GM19452 (cell line): ENCODE data around the gene IQCM.
"Not testable (repeated sequence)": the region's sequence is repeated elsewhere in the genome, so short reads cannot be mapped to it uniquely, and the experiment has no call there.

Experiments
- ATAC-seq: cut with Tn5 transposase; IDR thresholded peaks from one replicate; pipeline ENCODE4 v1.9.1; 2021; ENCODE audit not compliant: unreplicated experiment

The IQCM gene

DNA sequence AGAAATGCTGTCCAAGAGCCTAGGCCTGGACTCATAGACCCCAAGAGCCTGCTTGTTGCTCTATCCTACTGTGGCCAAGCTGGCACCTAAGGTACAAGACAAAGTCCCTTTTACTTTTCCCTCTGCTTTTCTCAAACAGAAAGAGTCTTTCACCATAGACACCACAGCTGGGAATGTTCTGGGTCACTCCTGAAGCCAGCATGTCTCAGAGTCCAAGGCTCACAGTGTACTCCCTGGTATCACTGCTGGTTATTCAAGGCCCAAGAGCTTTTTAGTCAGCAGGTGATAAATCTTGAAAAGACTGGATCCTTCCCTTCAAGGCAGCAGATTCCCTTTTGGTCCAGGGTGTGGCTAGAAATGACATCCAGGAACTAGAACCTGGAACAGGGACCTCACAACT, 328.8 kb downstream of the IQCM start:
- ATAC-seq, result no peak

DNA sequence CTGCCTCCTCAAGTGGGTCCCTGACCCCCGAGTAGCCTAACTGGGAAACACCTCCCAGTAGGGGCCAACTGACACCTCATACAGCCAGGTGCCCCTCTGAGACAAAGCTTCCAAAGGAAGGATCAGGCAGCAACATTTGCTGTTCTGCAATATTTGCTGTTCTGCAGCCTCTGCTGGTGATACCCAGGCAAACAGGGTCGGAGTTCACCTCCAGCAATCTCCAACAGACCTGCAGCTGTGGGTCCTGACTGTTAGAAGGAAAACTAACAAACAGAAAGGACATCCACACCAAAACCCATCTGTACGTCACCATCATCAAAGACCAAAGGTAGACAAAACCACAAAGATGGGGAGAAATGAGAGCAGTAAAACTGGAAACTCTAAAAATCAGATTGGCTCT, 347.0 kb downstream of the IQCM start:
- ATAC-seq, result not testable (repeated sequence)

DNA sequence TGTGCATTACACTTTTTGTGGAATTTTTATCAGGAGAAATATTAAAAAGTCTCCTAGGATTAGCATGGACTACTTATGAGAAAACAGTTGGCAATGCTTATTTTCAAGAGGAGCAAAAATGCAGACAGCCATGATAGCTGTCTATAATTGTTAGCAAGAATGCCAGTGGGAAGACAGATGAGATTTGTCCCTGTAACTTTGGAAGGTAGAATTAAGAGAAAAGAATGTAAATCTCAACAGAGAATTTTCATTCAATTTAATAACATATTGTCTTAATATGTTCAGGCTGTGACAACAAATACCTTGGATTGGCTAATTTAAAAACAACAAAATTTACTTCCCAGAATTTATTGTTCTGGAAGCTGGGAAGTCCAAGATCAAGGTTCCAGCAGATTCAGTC, 349.2 kb downstream of the IQCM start:
- no peak for ATAC-seq

DNA sequence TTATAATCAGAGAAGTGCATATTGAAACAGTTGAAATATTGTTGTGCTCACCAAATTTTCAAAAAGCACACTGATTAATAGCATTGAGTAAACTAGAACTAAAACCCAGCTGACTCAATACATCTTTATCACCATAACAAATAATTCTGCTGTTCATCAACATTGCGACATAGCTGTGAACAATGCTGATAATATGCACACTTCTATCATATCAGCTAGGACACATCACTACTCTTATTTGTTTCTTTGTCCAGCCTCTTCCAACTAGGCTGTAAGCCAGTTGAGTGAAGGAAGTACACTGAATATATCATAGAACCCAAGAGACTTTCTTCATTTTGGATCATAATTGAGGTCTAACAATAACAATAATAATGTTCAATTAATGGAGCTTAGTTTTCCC, 349.7 kb downstream of the IQCM start:
- no peak for ATAC-seq

DNA sequence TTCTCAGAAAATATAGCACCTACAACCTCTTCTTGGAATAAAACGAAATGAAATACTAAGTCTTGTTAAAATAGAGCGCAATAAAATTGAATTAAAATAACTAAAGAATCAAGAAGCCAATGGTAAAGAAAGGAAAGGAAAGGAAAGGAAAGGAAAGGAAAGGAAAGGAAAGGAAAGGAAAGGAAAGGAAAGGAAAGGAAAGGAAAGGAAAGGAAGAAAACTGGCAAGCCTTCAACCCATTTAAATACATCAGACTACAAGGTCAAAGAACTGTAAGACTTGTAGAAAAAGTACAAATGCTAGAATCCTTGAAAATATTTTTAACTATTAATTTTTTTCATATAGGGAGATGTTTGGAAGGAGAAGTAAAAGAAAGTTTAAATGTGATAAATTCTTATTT, 372.1 kb downstream of the IQCM start:
- ATAC-seq, result no peak

DNA sequence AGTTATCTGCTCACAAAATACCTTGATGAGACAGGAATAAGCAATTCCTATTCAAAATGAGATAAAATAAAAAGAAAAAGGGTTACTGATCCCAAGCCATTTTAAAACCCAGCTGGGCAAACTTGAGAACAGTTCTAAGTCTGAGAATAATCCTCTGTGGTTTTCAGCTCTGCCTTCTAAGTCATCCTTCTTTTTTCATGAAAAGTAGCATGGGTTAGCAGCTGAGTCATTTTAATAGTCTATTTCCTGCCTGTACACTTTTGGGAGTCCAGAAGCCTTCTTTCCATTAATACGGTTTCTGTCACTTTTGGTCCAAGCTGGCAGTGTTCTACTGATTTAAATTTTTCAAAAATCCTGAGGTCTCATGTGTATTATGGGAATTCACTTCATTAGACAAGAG, 374.3 kb downstream of the IQCM start:
- ATAC-seq, result no peak

DNA sequence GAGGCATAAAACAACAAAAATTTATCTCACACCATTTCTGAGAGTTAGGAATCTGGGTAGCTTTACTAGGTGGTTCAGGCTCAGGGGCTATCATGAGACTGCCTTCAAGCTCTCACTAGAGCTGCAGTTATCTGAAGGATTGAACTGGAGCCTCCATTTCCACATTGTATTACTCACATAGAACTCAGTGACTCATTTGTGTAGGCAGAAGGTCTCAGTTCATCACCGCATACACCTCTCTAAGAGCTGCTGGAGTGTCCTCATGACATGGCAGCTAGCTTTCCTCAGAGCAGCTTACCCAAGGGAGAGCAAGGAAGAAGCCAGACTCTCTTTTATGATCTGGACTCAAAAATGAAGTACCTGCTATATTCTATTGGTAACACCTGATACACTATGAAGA, 389.2 kb downstream of the IQCM start:
- ATAC-seq, result no peak

DNA sequence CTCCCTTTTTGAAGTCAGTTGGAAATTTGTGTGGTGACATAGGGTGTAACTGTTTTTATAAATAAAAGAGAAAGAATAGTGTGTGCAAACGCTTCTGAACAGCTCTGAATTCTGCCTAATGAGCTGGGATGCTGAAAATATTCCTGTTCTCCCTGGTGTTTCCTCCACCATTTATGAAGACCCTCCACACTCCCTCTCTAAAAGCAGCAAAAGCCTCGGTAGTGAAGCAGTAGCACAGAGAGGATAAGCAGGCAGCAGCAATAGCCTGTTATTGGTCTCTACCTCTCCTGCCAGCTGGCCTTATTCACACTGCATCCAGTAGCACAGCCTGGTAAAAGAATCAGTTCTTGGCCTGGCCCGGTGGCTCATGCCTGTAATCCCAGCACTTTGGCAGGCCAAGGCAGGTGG, 406.1 kb downstream of the IQCM start:
- no peak for ATAC-seq

DNA sequence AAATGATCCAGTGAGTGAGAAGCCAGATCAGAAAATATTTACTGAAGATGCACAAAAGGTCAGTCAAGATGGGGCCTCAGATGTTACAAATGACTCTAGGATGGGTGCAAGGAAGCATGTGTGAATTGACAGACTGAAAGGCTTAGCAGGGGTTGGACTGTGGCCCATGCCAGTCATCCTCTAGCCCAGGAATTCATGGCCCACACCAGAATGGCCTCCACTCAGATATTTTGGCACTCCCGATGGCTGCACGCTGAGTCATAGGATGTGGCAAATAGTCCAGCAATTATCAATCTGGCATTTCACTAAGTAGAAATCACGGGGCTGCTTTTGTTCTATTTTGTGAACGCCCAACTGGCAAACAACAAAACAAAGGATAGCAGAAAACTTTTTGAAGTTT, 406.5 kb downstream of the IQCM start:
- no peak for ATAC-seq

DNA sequence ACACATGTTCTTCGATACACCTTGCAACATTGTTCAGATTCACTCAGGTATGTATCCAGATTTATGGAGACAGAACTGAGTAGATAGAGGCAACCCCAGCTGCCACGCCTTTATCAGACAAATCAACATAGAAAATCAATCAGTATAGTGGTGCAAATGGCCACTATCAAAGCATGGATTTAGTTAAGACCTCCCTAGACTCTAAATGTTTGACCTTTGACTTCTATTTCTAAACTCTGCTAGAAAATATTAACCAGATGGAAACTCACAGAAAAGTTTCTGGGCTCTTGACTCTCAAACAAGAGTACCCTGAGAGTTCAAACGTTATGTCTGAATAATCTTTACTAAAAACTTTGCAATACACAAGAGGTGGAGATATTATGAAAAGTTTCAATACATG, 411.5 kb downstream of the IQCM start:
- ATAC-seq, result no peak

DNA sequence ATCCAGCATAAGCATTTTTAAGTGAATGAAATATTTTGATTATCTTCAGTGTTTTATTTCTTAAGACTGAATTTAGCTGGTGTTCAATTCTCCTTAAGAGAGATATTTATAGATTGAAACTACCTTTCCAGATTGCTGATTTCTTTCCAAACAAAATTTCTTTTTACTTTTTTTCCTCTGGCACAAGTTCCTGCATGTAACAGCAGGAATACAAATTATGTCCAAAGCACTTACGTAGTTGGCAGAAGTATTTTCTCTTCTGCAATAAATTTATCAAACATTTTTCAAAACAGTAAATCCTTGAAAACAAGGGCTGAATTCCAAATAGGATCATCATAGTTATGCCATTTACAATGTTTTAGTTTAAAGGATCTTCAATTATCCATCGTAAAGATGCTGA, 412.6 kb downstream of the IQCM start:
- no peak for ATAC-seq

DNA sequence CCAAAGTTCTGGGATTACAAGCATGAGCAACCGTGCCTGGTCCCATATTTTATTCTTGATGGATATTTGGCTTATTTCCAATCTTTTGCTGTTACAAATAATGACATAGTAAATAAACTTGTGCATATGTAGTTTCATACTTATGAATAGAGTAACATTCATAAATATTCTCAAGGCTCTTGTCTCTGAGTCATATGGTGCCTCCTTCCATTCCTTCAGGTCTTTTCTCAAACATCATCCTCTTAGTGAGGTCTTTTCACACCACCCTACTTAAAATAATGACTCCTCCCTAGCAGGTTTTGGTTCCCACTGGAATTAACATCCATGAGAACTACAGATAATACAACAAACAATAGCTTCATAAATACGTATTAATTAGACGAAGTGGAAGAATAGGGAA, 416.6 kb downstream of the IQCM start:
- no peak for ATAC-seq

DNA sequence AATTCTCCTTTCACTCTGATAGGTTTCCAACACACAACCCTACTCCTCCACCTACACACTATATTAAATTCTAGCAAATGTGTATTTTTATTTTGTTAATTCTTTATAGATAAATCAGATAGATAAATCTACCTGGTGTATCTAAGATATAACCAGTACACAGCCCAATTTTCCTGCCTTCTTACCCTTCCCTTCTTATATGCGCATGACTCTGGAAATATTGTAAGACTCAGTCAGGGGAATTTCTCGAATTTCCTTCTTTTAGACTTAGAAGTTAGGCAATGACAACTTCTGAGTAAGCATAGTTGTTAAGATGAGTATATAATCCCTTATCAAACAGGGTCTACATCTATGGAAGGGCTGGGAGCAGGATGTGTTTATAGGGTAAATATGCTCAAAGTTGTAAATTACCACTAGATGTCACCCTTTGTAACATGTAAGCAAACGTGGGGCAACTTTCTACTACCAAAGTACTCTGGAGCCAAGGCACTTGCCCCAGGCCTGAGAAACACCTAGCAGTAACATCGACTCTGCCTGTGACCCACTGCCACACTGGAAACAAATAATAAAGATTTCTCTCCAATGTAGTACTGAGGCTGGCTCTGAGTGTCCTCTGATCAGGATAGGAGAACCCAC, 444.7 kb downstream of the IQCM start:
- ATAC-seq, result peak; percentile 70

DNA sequence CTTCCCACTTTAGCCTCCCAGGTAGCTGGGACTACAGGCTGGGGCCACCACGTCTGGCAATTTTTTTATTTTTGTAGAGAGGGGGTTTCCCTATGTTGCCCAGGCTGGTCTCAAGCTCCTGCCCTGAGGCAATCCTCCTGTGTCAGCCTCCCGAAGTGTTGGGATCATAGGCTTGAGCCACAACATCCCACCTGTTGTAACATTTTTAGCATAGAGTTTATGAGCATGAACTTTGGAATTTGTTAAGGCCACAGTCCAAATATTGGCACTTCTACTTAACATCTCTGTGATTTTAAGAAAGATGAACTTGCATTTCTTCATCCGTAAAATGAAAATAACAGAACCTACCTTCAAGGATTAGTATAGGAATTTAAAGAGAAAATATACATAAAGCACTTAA, 445.6 kb downstream of the IQCM start:
- no peak for ATAC-seq

DNA sequence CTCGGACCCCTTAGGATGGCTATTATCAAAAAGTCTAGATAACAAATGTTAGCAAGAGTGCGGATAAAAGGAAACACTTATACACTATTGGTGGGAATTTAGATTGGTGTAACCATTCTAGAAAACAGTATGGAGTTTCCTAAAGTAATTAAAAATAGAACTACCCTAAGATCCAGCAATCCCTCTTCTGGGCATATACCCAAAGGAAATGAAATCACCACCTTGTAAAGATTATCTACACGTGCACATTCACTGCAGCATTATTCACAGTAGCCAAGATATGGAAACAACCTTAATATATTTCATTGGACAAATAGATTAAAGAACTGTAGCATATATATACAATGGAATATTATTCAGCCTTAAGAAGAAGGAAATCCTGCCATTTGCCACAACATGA, 462.4 kb downstream of the IQCM start:
- no peak for ATAC-seq

DNA sequence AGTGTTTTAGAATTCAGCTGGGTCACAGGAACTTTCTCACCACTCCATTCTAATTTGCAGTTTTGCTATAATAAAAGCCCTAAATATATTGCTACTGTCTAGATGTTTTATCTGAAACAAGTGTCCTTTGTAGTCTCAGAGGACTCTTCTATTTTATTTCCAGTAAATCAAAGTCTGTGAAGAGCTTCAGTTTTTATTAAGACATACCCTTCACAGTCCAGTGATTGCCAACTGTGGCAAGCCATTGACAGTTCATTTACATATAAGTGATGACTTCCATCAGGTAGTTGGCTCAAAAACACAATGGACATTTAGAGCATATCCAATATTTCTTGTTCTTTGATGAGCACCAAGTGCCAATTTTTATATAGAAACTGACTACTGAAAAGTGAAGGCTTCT, 466.1 kb downstream of the IQCM start:
- ATAC-seq, result no peak

DNA sequence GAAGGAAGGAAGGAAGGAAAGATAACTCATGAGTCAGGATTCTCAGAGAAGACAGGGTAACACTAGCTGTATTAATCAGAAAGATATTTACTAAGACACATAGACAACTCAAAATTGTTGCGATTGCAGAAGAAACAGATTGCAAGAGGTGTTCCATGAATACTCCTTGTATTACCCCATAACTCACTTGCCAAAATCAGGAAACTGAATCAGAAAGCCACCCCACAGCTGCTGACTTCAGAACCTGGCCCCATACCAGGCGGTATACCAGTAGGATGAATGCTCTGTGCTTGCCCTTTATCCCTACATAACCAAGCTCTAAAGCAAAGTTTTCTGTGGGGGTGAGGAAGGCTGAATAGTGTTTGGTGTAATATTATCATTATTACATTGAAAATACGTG, 468.5 kb downstream of the IQCM start:
- ATAC-seq, result no peak

DNA sequence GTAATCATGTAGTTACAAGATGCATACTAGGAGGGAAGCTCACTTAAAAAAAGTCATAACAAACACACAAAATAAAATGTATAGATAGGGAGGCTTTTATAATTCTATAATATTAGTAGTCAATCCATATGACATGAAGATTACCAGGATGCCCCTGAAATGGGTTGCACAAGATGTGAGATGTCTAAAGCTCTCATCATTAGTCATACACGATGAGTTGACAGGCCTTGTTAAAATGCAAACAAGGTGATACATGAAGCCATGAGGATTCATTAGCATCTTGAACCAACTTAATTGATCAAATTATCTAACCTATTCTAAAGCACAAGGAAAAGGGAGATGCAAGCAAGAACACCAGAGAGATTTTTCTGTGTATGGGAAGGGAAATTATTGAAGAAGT, 470.2 kb downstream of the IQCM start:
- ATAC-seq, result no peak

DNA sequence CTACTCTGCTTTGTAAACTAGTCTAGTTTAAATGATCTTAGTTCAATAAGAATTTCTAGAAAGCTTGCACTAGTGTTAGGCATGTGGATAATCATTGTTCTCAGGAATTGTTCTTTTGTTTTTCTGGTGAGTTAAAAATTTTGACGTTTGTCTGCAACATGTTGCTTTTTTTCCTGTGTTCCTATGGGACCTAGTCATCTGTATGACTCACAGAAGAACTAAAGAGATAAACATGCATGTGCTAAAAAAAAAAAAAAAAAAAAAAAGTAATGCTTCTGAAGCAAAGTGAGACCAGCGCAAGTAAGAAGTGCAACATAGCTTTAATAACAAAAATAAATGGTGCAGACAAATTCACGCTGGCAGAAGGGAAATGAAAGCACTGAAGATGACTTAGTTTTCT, 471.2 kb downstream of the IQCM start:
- no peak for ATAC-seq

DNA sequence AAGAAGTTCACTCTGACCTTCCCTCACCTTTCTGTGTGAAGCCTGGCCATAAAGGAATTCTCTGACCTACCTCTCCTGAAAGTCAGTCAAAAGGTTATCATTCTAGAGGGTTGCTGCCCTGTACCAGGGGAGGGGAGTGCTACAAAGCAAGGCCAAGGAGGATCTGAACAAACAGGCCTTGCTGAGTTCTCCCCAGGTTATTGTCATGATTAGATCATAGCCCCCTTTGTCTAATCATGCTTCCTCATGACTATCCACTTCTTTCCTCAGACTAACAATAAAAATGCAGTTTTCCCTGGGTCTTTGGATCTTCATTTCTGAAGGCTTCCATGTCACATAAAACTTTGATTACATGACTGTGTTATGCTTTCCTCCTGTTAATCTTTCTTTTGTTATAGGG, 472.0 kb downstream of the IQCM start:
- no peak for ATAC-seq

DNA sequence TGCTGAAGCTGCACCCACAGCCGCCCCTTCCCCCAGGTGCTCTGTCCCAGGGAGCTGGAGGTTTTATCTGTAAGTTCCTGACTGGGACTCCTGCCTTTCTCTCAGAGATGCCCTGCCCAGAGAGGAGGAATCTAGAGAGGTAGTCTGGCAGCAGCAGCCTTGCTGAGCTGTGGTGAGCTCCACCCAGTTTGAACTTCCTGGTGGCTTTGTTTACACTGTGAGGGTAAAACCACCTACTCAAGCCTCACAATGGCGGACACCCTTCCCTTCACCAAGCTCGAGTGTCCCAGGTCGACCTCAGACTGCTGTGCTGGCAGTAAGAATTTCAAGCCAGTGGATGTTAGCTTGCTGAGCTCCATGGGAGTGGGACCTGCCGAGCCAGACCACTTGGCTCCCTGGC, 474.5 kb downstream of the IQCM start:
- ATAC-seq, result not testable (repeated sequence)

DNA sequence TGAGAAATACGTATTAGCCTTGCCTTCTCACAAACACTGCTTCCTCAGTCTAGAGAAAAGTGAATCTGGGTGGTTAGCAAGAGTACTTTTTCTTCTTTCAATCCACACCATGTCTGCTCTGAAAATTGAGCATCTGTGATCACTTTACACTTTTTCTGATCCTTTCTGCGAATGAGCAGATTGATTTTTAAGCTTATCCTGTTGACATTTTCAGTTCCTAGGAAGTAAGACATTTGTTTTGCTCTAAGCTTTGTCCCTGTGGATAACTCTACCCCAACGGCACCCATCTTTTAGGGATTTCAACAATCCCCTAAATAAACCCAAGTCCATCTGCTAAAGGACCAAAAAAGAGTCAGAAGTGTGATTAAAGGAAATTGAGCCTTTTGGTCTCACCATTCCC, 487.5 kb downstream of the IQCM start:
- no peak for ATAC-seq

DNA sequence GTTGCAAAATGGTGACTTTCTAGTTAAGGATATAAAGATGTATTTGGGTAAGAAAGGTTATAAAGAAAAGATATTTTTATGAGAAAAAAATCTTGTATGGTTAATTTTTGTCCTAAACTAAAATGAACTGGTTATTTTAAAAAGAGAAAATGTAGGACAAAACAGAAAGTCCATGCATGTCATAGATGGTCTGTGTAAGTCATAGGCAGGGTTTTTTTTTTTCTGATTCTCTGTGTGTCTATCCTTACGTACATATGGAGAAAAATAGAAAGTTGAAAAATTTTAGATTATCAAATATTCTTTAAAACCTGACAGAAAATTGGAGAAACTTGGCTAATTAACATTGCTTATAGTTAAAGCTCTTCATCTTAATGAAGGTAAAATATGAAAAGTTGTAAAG, 493.4 kb downstream of the IQCM start:
- no peak for ATAC-seq

DNA sequence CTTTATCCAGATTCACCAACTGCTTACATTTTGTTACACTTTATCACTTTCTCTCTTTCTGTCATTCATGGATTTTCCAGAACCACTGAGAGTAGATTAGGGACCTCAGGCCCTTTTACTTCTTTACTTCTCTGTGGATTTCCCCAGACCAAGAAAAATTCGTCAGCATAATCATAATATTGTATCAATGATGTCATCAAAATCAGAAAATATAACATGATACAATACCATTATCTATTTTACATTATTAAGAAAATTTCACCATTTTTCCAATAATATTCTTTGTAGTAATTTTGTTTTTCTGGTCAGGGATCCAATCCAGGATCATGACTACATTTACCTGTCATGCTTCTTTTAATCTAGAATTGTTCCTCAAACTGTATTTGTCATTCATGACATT, 494.2 kb downstream of the IQCM start:
- ATAC-seq, result no peak
